HUES48 (cell line): ENCODE measurements around the gene HEG1.

Experiments
- H3K27ac ChIP-seq: one replicate; pipeline ENCODE4 v1.7.0; 2013; ENCODE audit warnings: low read depth, low read length, inconsistent platforms
- H3K27me3 ChIP-seq: 2 replicates; pipeline ENCODE4 v1.6.1; 2013; ENCODE audit warnings: mild to moderate bottlenecking, low read length; ENCODE audit not compliant: control insufficient read depth, insufficient read depth
- H3K36me3 ChIP-seq: 2 replicates; pipeline ENCODE4 v1.6.1; 2013; ENCODE audit warnings: low read length; ENCODE audit not compliant: control insufficient read depth, insufficient read depth
- H3K4me1 ChIP-seq: 2 replicates; pipeline ENCODE4 v1.6.1; 2013; ENCODE audit warnings: mild to moderate bottlenecking, low read length; ENCODE audit not compliant: control insufficient read depth, insufficient read depth
- H3K4me3 ChIP-seq: 2 replicates; pipeline ENCODE4 v1.5.1; 2013; ENCODE audit warnings: mild to moderate bottlenecking, low read depth, low read length
- H3K9ac ChIP-seq: 2 replicates; pipeline ENCODE4 v1.6.1; 2013; ENCODE audit warnings: mild to moderate bottlenecking, low read depth, low read length, moderate library complexity
- H3K9me3 ChIP-seq: 2 replicates; pipeline ENCODE4 v1.6.1; 2013; ENCODE audit warnings: low read length; ENCODE audit not compliant: control insufficient read depth, insufficient read depth

HEG1 gene

DNA sequence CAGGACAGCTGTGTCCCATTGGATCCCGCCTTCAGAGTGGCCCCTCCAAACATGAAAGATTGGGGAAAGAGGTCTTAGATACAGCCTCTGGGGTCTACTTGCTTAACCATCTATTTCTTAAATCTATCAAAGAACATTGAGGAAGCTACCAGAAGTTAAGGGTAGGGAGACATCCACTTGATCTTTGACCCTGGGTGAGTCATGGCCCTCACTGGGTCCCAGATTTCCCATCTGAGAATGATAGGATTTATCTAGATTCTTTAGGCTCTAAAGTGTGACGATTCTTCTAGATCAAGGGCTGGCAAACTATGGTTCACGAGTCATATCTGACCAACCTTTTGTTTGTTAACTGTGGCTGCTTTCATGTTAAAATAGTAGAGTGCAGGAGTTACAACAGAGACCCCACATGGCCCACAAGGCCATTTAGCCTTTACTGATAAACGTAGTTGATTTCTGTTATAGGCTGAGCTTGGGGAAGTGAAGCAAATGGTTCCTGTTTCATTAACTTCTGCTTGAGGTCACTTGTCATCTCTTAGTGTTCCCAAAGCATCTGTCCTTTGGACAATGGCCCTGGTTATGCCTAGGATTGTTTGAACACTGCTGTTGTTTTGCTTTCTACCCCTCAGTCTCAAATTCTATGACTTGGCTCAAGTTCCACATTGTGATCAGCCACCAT lies 129.2 kb downstream of the HEG1 start:
- Histone ChIP-seq H3K4me3 (no peak overlapping the region), H3K36me3 (no peaks in the 10 kb centered on the region), H3K9ac (no peak overlapping the region), H3K27me3 (no peaks in the 10 kb centered on the region), H3K27ac (no peak overlapping the region), H3K4me1 (no peaks in the 10 kb centered on the region), H3K9me3 (no peaks in the 10 kb centered on the region)

DNA sequence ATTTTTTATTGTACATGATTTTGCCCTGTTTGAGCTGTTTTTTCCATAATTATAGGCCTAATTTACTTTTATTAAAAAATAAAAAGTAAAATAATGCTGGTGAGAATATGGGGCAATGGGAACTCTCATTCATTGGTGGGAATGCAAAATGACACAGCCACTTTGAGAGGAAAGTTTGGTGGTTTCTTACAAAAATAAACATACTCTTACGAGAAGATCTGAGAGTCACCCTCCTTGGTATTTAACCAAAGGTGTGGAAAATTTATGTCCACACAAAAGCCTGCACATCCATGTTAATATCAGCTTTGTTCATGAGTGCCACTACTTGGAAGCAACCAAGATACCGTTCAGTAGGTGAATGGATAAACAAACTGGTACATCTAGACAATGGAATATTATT lies 131.1 kb downstream of the HEG1 start:
- Histone ChIP-seq H3K9ac (no peak overlapping the region), H3K27me3 (no peaks in the 10 kb centered on the region), H3K9me3 (no peaks in the 10 kb centered on the region), H3K4me1 (no peaks in the 10 kb centered on the region), H3K27ac (no peak overlapping the region), H3K4me3 (no peak overlapping the region), H3K36me3 (no peaks in the 10 kb centered on the region)

DNA sequence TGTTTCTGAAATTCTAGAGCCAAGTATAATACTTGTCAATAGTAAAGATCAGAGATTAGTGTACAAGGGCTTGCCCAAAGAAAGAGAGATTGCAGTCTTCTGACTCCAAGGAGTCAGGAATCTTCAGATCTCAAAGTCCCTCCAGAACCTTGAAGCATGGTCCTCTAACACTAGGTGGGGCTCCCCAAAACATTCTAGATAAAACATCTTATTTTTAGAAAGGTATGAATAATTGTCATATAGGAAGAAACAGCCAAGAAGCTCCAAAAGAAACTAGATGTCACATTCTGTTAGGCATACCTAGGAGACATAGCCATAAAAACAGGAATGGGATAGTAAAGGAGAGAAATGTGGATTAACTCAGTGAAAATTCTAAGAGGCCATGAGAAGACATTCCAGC lies 132.0 kb downstream of the HEG1 start:
- Histone ChIP-seq H3K4me3 (no peak overlapping the region), H3K9ac (no peak overlapping the region), H3K27ac (no peak overlapping the region), H3K9me3 (no peaks in the 10 kb centered on the region), H3K27me3 (no peaks in the 10 kb centered on the region), H3K36me3 (no peaks in the 10 kb centered on the region), H3K4me1 (no peaks in the 10 kb centered on the region)

DNA sequence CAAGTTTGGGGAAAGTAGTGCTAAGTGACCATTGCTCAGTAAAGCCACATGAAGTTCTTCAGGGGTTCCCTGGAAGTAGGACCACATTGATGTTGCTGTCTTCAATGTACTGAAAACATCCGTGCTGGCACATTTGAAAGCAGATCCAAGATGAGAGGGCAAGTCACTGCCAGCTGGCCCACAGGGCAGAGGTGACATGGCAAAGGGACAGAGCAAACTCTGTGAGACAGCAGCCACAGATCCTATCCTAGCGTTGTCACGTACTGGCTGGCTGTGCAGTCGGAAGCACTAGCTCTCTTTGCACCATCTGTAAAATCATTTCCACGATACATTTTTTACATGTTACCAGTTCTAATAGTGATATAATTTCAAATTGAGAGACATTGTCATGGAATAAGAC lies 135.1 kb downstream of the HEG1 start:
- Histone ChIP-seq H3K9ac (no peak overlapping the region), H3K27me3 (no peaks in the 10 kb centered on the region), H3K27ac (no peak overlapping the region), H3K4me1 (no peaks in the 10 kb centered on the region), H3K36me3 (no peaks in the 10 kb centered on the region), H3K9me3 (no peaks in the 10 kb centered on the region), H3K4me3 (no peak overlapping the region)

DNA sequence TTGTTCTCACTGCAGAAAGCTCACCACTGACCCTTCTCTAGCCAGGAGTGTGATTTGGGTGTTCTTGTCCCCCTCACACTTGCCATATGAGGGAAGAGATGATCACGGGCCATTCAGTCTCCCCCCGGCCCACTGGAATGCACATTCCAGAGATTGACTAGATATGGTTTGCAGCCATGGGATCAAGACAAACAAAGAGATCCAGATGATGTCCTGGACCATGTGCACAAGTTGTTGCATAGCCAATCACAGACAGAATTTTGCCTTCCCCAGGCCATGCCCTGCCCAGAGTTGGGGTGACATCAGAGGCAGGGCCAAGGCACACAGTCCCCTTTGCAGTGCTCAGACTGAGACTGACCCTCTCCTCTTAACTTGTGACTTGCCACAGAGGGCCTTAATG lies 136.0 kb downstream of the HEG1 start:
- Histone ChIP-seq H3K27me3 (no peaks in the 10 kb centered on the region), H3K36me3 (no peaks in the 10 kb centered on the region), H3K27ac (no peak overlapping the region), H3K4me1 (no peaks in the 10 kb centered on the region), H3K4me3 (no peak overlapping the region), H3K9me3 (no peaks in the 10 kb centered on the region), H3K9ac (no peak overlapping the region)

DNA sequence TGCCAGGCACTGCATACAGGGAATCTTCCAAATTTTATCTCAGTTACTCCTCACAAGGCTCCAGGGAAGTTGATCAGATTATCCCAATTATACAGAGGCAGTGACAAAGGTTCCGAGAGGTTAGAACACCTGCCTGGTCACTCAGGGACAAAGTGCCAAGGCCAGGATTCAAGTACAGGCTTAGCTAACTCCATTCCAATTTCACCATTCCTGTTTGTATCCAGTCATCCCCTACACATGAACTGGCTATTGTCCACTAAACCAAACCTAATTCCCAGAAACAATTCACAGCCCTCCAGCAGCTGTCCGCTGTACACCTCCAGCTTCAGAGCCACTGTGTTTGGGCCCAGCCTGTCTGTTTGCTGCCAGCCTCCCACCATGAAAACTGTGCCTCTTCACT lies 137.3 kb downstream of the HEG1 start:
- Histone ChIP-seq H3K4me3 (no peak overlapping the region), H3K4me1 (no peaks in the 10 kb centered on the region), H3K9ac (no peak overlapping the region), H3K36me3 (no peaks in the 10 kb centered on the region), H3K9me3 (no peaks in the 10 kb centered on the region), H3K27me3 (no peaks in the 10 kb centered on the region), H3K27ac (no peak overlapping the region)

DNA sequence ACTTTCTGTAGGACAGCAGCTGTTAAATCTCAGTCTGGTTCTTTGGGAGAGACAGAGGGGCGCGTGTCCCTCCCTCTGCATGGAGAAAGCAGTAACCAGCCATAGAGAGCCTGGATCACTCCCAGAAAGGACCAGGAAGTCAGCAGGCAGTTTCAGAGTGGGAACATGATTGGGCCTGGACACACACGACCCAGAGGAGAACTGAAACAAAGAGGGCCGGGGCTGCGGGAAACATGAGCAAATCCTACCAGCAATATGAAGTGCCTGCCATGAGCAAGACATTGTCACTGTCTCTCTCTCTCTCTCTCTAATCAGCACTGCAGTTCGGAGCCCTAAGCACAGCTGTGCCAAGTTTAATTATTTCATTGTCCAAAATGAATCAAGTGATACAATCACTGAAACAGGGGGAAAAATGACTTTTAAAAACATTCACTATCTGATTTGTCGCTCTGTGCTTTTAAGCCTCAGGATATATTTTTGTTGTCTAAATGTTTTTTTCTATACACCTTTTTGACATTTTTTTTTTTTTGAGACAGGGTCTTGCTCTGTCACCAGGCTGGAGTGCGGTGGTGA lies 138.9 kb downstream of the HEG1 start:
- Histone ChIP-seq H3K27ac (no peak overlapping the region), H3K4me3 (no peak overlapping the region), H3K36me3 (no peaks in the 10 kb centered on the region), H3K9ac (no peak overlapping the region), H3K9me3 (no peaks in the 10 kb centered on the region), H3K4me1 (no peaks in the 10 kb centered on the region), H3K27me3 (no peaks in the 10 kb centered on the region)
